HG03565 (cell line): ENCODE results near the gene CYP26A1.
A peak's percentile ranks its signal among the peaks of the same experiment; 100 is the strongest.

ENCODE experiments used
- ATAC-seq: cut with Tn5 transposase; IDR thresholded peaks from one replicate; pipeline ENCODE4 v1.9.1; 2021; ENCODE audit warnings: mild to moderate bottlenecking, moderate library complexity; ENCODE audit not compliant: unreplicated experiment

CYP26A1 gene

DNA sequence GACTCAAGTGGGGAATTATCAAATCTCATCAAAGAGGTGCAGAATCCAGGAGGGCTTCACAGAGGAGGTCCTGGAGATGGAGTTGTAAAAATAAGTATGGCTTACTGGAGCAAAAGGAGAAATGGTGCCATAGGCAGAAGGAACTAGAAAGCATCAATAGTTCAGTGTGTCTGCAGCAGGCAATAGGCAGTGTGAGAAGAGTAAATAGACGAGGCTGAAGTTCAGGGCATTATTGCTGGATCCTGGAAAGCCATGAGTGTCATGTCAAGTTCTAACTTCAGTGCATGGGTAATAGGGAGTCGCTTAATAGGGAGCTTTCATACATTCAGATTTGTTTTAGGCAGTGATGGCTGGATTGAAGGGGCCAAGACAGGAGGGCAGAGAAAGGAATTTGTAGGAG, 39.3 kb downstream of the CYP26A1 start:
- ATAC-seq, result no peak

DNA sequence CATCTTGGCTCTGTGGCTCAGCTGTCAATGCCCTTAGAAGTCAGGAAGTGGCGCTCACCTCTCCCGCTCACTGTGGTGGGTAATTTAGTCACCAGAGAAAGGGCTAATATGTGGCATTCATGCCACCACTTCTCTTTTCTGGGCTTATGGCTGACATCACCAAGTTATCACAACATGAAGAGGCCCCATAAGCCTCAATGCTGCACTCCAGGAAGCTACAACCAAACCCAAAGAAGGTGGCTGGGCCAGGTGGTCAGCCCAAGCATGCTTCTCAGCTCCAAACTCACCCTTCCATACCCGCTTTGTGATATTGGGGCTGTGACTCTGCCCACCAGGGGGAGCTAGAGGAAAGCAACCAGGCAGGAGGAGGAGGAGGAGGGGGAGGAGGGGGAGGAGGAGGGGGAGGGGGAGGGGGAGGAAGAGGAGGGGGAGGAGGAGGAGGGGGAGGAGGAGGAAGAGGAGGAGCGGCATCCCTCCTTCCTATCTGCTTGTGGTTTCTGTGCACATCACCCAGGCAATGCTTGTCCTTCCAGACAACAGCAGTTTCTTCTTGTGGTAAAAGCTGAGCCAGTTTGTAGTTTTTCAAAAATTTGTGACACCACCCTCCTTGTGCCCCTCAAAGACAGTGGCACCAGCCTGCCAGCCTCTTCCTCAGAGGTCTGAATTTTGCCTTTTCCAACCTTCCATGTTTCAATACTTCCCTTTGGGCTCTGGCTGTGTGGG, 42.1 kb downstream of the CYP26A1 start:
- peak; percentile 56 for ATAC-seq

GRCh38 chr10:93121311-93121710, 47.6 kb downstream of the CYP26A1 start:
- no peak for ATAC-seq

- no peak for ATAC-seq
These were observed 50.1 kb downstream of the CYP26A1 start for GRCh38 chr10:93123766-93124165.

DNA sequence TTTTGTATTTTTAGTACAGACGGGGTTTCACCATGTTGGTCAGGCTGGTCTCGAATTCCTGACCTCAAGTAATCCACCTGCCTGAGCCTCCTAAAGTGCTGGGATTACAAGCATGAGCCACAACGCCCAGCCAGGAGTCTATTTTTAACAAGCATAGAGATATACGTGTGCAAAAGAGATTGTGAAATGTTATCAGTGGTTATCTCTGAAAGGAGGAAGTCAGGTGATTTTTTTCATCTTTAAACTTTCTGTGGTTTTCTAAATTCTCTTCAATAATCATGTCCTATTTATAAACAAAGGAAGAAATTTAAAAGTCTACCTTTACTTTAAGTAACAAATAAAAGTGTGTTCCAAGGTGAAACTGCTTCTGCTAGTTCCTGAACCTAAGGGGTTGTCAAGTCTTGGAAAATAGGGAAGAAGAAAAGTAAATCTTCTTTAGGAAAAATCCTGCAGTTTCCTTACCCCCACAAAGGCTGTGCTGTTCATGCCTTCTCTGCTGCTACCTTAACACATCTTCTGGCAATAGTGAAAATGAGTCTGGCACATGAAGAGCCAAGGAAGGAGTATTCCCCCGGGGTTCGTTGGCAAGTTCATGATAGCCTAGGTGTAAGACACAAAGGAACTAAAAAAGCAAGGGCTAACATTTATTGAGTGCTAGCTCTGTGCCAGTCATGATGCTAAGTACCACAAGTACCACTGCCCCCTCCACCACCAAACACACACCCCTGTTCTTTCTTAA, 51.1 kb downstream of the CYP26A1 start:
- no peak for ATAC-seq

- ATAC-seq, result no peak
These were observed 52.3 kb downstream of the CYP26A1 start for GRCh38 chr10:93125966-93126365.

DNA sequence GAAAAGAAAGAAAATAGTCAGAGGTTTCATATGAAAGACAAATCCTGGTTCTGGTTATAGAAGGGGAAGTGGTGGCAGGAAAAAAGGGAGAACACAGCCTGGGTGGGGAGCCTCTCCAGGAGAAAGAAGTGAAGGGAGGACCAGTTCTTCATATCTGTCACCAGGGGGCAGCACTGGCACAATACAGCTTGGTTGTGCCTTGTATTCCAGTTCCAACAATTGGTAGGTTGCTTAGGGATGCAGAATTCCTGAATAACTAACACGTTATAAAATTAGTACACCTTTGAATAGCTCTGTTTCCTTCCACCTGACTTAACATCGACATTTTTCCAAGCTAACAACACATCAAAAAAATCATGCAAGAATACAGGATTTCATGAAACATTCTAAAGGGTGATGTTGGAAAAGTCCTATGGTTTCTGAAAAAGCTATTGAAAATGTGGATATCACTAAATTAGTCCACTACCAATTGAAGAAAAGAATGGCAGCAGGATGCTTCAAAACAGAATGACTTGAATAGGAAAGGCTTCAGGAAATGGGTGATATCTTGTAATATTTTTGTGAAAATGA, 52.9 kb downstream of the CYP26A1 start:
- no peak for ATAC-seq
